ENCODE measurements around the gene CDKAL1.

GRCh38 chr6:21071780-21072468 lies 537.7 kb downstream of the CDKAL1 start:
- no peak for TF ChIP-seq CTCF (IDR thresholded peaks at IDR 0.05)
- no peak for TF ChIP-seq POLR2A (IDR thresholded peaks at IDR 0.05)
- no peak for TF ChIP-seq POLR2AphosphoS5 (IDR thresholded peaks at IDR 0.05)
